22Rv1 (cell line): Measurements from ENCODE around the gene COMT.

ENCODE experiments used
- ZFX ChIP-seq: fragments of 450-650 bp; IDR thresholded peaks from 2 replicates; pipeline ENCODE4 v1.6.1; 2017; ENCODE audit warnings: antibody characterized with exemption, borderline replicate concordance
- TF ChIP-seq, protein P1 (sequence below): fragments of 450-650 bp; IDR thresholded peaks from 2 replicates; pipeline ENCODE4 v1.5.1; 2017; ENCODE audit warnings: mild to moderate bottlenecking

DNA sequence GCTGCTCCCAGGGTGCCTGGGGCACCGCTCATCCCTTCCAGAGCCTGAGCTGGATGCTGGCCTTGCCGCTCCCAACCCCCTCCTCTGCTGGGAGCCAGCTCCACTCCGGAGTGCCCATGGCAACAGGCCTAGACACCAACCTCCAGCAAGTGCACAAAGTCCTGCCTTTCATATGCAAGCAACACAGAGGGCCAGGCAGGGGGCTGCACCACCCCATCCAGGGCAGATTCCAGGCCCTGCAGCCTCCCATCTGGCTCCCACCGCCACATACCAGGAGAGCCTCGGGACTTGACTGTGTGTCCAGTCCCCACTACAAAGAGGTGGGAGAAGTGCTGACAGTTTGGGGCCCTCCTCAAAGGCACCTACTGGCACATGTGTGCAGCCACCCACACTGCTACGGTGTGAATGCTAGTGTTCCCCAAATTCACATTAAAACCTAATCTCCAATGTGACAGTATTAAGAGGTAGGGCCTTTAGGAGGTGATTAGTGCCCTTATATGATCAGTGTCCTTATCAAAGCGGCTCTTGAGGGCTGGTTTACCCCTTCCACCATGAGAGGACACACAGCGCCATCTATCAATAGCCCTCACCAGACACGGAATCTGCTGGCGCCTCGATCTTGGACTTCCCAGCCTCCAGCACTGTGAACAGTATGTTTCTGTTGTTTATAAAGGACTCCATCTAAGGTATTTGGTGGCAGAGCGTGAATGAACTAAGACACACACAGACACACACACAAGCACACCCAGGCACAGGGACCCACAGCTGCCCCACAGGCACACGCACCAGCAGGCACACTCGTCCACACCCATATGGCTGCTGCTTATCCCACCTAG, 58.9 kb downstream of the COMT start:
- TF ChIP-seq ZFX, result no peak
- TF ChIP-seq, protein P1, sequence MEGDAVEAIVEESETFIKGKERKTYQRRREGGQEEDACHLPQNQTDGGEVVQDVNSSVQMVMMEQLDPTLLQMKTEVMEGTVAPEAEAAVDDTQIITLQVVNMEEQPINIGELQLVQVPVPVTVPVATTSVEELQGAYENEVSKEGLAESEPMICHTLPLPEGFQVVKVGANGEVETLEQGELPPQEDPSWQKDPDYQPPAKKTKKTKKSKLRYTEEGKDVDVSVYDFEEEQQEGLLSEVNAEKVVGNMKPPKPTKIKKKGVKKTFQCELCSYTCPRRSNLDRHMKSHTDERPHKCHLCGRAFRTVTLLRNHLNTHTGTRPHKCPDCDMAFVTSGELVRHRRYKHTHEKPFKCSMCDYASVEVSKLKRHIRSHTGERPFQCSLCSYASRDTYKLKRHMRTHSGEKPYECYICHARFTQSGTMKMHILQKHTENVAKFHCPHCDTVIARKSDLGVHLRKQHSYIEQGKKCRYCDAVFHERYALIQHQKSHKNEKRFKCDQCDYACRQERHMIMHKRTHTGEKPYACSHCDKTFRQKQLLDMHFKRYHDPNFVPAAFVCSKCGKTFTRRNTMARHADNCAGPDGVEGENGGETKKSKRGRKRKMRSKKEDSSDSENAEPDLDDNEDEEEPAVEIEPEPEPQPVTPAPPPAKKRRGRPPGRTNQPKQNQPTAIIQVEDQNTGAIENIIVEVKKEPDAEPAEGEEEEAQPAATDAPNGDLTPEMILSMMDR, result no peak
